OCI-LY1 (cell line): Measurements from ENCODE around the gene MAPK8.

Experiments
- CTCF ChIP-seq: fragments of 200-600 bp; sonication (generic), shearing (Covaris generic); IDR thresholded peaks from 2 replicates; pipeline ENCODE4 v1.5.1; 2017; ENCODE audit warnings: mild to moderate bottlenecking, antibody characterized with exemption, low read length, moderate library complexity, mixed read lengths
- EZH2 ChIP-seq: fragments of 200-600 bp; sonication (generic), shearing (Covaris generic); IDR thresholded peaks from 2 replicates; pipeline ENCODE4 v1.8.0; 2017; ENCODE audit warnings: borderline replicate concordance, mixed run types, mild to moderate bottlenecking, antibody characterized with exemption, low read length, moderate library complexity, mixed read lengths

GRCh38 chr10:48288661-48289060 lies 17.8 kb upstream of the MAPK8 start:
- TF ChIP-seq CTCF = no peak
- no peak for TF ChIP-seq EZH2
